CD1c-positive myeloid dendritic cell (primary cell): ENCODE measurements around the gene CACNG4.

ENCODE experiments used
- DNase-seq: peaks from one replicate; pipeline ENCODE4 v3.0.0-alpha.2; 2016; ENCODE audit errors: extremely low spot score

The CACNG4 gene

GRCh38 chr17:67043283-67043682 is 78.8 kb downstream of the CACNG4 start:
- DNase-seq: no peak

- DNase-seq: no peak
Observed at GRCh38 chr17:67044016-67044772, 79.7 kb downstream of the CACNG4 start, which contains the start of gene CACNG1. CACNG1 (plus strand) TSS chr17:67044554; CDS start chr17:67044661, 107 bp downstream.

- no peak for DNase-seq
Observed at GRCh38 chr17:67044940-67045339, 80.4 kb downstream of the CACNG4 start.

GRCh38 chr17:67046398-67046797 is 81.9 kb downstream of the CACNG4 start:
- no peak for DNase-seq

GRCh38 chr17:67047382-67047781 is 82.9 kb downstream of the CACNG4 start:
- DNase-seq: no peak

- no peak for DNase-seq
Observed at GRCh38 chr17:67049025-67049739, 84.7 kb downstream of the CACNG4 start.

- DNase-seq: no peak
Observed at GRCh38 chr17:67050066-67050465, 85.6 kb downstream of the CACNG4 start.

- DNase-seq: no peak
Observed at GRCh38 chr17:67050471-67051154, 86.1 kb downstream of the CACNG4 start.

GRCh38 chr17:67051155-67051538 is 86.6 kb downstream of the CACNG4 start:
- DNase-seq: no peak

- no peak for DNase-seq
Observed at GRCh38 chr17:67051837-67052236, 87.3 kb downstream of the CACNG4 start.

GRCh38 chr17:67052720-67053437 is 88.4 kb downstream of the CACNG4 start:
- no peak for DNase-seq

GRCh38 chr17:67053438-67054000 is 89.0 kb downstream of the CACNG4 start:
- no peak for DNase-seq

- no peak for DNase-seq
Observed at GRCh38 chr17:67054011-67054591, 89.6 kb downstream of the CACNG4 start.

- no peak for DNase-seq
Observed at GRCh38 chr17:67054608-67055007, 90.1 kb downstream of the CACNG4 start.

GRCh38 chr17:67055041-67055443 is 90.5 kb downstream of the CACNG4 start:
- DNase-seq: no peak

- no peak for DNase-seq
Observed at GRCh38 chr17:67055811-67056745, 91.6 kb downstream of the CACNG4 start.

GRCh38 chr17:67056746-67057490 is 92.4 kb downstream of the CACNG4 start:
- no peak for DNase-seq

- no peak for DNase-seq
Observed at GRCh38 chr17:67058036-67058435, 93.5 kb downstream of the CACNG4 start.

GRCh38 chr17:67059372-67059771 is 94.9 kb downstream of the CACNG4 start:
- DNase-seq: no peak
